HG03457 (cell line): ENCODE results near the gene NFASC.

Experiments
- ATAC-seq: cut with Tn5 transposase; IDR thresholded peaks from one replicate; pipeline ENCODE4 v1.9.1; 2021; ENCODE audit warnings: moderate number of reproducible peaks; ENCODE audit not compliant: unreplicated experiment

NFASC gene

GRCh38 chr1:205058853-205059252, 188.2 kb downstream of the NFASC start:
- no peak for ATAC-seq

GRCh38 chr1:205059660-205060059, 189.0 kb downstream of the NFASC start:
- no peak for ATAC-seq

DNA sequence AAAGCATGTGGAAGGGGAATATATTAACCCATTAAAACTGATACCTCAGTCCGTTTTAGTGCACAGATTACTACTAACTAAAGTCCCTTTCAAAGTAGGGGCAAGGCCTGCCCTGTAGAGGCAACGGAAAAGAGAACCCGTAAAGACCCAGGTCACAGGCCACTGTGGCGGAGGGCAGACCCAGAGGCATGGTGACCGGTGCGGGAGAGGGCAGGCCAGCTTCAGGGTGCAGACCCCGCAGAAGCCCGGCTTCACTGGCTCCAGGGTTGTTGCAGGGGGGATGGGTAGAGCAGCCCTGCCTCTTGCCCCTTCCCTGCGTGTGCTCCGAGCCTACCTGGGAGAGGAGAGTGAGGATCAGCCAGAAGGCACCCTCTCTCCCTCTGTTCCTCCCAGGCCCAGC, 190.1 kb downstream of the NFASC start:
- no peak for ATAC-seq

DNA sequence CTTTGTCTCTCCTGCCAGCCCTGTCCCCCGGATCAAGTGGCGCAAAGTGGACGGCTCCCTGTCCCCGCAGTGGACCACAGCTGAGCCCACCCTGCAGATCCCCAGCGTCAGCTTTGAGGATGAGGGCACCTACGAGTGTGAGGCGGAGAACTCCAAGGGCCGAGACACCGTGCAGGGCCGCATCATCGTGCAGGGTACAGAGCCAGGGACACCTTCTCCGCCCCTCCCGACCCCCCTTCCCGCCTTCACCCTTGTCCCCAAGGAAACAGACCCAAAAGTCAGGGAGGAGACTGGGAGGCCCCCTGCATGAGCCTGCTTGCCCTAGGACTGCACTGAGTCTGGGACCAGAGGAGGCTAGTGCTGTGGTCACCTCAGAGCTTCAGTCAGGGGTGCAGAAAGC, 190.6 kb downstream of the NFASC start:
- no peak for ATAC-seq

DNA sequence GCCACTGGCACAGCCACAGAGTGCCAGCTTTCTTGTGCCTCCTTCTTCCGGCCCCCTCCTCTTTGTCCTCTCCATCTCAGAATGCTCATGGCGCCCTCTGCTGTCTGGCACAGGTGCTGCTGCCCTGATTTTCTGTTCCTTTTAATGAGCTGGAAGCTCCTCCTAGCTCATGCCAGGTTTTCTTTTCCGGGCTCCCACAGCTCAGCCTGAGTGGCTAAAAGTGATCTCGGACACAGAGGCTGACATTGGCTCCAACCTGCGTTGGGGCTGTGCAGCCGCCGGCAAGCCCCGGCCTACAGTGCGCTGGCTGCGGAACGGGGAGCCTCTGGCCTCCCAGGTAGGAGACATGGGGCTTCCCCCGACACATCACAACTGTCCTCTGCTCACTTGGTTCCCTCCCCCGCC, 191.0 kb downstream of the NFASC start:
- ATAC-seq, result no peak

DNA sequence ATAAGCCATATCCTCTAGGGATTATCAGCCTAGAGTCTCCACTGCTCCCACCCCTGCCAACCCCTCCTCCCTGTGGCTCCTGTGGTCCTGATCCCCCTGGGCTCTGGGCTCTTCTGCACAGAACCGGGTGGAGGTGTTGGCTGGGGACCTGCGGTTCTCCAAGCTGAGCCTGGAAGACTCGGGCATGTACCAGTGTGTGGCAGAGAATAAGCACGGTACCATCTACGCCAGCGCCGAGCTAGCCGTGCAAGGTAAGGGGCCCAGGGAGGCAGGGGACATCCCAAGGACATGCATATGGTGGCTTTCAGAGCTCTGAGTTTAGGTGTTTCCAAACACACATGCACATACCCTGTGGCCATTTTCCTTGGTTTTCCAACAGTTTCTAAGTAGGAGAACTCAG, 191.7 kb downstream of the NFASC start:
- no peak for ATAC-seq

- ATAC-seq, result no peak
These were observed 192.2 kb downstream of the NFASC start for GRCh38 chr1:205062895-205063294.

DNA sequence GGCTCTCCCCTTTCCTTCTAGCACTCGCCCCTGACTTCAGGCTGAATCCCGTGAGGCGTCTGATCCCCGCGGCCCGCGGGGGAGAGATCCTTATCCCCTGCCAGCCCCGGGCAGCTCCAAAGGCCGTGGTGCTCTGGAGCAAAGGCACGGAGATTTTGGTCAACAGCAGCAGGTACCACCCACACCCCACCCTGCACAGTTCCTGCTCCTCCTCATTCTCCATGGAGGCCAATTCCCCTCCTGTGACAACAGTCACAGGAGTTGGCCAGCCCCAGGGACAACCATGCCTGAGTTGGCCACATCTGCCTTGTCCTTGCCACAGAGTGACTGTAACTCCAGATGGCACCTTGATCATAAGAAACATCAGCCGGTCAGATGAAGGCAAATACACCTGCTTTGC, 193.6 kb downstream of the NFASC start:
- ATAC-seq, result no peak

- no peak for ATAC-seq
These were observed 194.2 kb downstream of the NFASC start for GRCh38 chr1:205064741-205065316.

DNA sequence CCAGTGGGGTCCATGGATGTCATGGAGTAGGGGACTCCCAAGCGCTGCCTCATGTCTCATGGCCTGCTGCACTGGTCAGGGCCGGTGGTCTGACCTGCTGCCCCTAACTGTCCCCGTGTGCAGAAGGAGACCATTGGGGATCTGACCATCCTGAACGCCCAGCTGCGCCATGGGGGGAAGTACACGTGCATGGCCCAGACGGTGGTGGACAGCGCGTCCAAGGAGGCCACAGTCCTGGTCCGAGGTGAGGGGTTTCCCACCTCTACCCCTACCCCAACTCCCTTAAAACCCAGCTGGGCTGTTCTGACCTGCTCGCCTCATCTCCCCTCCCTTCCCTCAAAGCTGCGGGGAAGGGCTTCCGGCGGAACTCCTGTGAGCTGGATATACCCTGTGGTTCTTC, 195.0 kb downstream of the NFASC start:
- no peak for ATAC-seq

GRCh38 chr1:205066141-205066818, 195.6 kb downstream of the NFASC start:
- no peak for ATAC-seq

DNA sequence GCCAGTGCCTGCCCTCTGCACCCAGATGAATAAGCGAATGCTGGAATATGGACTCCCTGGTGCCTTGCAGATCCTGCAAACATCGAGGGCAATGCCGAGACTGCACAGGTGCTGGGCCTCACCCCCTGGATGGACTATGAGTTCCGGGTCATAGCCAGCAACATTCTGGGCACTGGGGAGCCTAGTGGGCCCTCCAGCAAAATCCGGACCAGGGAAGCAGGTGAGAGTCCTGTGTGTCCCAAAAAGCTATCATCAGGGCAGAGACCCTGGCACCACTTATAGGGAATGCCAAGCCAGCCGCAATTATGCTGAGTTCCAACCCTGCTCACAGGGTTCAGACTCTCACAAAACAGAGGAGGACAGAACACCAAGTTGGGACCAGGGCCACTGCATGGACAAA, 196.4 kb downstream of the NFASC start:
- ATAC-seq, result no peak

- ATAC-seq, result no peak
These were observed 197.3 kb downstream of the NFASC start for GRCh38 chr1:205068001-205068400.

DNA sequence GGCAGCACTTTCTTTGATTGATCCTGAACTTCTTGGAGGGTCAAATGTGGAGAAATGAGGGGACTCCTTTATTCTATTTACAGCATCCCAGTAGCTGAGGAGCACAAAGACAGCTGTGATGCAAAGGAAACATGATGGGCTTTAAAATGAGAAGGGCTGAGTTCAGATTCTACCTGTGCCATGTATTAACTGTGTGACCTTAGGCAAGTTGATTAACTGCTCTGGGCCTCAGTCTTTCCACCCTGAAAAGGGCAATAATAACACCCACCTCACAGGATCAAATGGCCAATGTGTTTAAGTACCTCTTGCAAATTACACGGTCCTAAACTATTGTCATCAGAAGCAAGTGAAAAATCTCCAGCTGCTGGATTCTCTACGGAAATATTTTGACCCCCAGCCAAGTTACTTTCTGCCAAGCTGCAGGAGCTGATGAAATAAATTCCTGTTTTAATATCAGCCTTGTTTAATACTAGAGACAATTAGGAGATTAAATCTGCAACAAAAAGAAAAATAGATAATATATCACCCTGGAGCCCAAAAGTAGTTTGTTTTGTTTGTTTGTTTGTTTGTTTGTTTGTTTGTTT, 197.9 kb downstream of the NFASC start:
- no peak for ATAC-seq

DNA sequence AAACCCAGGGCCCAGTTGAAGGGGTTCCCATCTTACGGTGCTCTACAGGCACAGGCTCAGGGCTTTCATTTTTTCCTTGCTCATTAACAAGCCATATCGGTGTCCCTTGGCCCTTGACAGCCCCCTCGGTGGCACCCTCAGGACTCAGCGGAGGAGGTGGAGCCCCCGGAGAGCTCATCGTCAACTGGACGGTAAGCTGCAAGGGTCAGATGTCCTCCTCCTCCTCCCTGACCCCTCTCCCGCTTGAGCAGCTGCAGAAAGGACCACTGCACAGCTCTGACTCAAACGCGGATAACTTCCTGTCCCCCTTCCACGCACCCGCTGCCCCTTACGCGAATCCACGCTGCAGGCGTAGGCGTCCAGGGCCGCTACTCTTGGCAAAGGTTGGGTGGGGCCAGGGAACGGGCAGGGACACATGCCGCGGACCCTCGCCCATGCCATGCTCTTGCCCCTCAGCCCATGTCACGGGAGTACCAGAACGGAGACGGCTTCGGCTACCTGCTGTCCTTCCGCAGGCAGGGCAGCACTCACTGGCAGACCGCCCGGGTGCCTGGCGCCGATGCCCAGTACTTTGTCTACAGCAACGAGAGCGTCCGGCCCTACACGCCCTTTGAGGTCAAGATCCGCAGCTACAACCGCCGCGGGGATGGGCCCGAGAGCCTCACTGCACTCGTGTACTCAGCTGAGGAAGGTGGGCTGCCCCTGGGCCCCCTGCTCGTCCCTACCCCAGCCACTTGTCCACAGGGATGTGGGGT, 198.9 kb downstream of the NFASC start:
- no peak for ATAC-seq

- ATAC-seq, result no peak
These were observed 200.4 kb downstream of the NFASC start for GRCh38 chr1:205071028-205071409.

DNA sequence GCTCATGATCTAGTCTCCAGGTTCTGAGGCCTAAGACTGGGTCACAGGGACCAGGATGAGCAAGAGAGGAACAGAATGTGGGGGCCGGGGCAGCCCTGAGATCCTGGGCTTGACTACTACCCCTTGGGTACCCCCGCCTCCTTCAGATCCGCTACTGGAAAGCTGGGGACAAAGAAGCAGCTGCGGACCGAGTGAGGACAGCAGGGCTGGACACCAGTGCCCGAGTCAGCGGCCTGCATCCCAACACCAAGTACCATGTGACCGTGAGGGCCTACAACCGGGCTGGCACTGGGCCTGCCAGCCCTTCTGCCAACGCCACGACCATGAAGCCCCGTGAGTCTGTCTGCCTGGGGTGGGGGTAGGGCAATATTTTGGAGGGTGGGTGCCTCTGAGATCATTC, 201.1 kb downstream of the NFASC start:
- ATAC-seq, result no peak

GRCh38 chr1:205072286-205072685, 201.6 kb downstream of the NFASC start:
- ATAC-seq, result no peak
